Activated CD4-positive, alpha-beta T cell treated with anti-CD3 and anti-CD28 coated beads for 48 hours (primary cell): Measurements from ENCODE around the gene TMEM87A.
A peak's percentile ranks its signal among the peaks of the same experiment; 100 is the strongest.
"Not testable (repeated sequence)": the region's sequence is repeated elsewhere in the genome, so short reads cannot be mapped to it uniquely, and the experiment has no call there.

Experiments
- DNase-seq: peaks from one replicate; pipeline ENCODE4 v3.0.0-alpha.2; 2020

The TMEM87A gene

GRCh38 chr15:42267286-42267685 is 5.9 kb downstream of the TMEM87A start:
- DNase-seq = no peak

GRCh38 chr15:42264795-42265194 is 8.4 kb downstream of the TMEM87A start:
- DNase-seq = no peak

- DNase-seq = no peak
These were observed 19.9 kb downstream of the TMEM87A start for GRCh38 chr15:42253300-42253699.

- no peak for DNase-seq
These were observed 32.4 kb downstream of the TMEM87A start for GRCh38 chr15:42240823-42241222.

- DNase-seq = no peak
These were observed 33.6 kb downstream of the TMEM87A start for GRCh38 chr15:42239528-42240182.

GRCh38 chr15:42233107-42233506 is 40.1 kb downstream of the TMEM87A start:
- DNase-seq = no peak

GRCh38 chr15:42232606-42233005 is 40.6 kb downstream of the TMEM87A start:
- DNase-seq = no peak

- no peak for DNase-seq
These were observed 42.1 kb downstream of the TMEM87A start for GRCh38 chr15:42231088-42231487.

GRCh38 chr15:42228981-42229380 is 44.3 kb downstream of the TMEM87A start:
- not testable (repeated sequence) for DNase-seq

- DNase-seq = no peak
These were observed 45.2 kb downstream of the TMEM87A start for GRCh38 chr15:42228036-42228435.

- DNase-seq = no peak
These were observed 46.6 kb downstream of the TMEM87A start for GRCh38 chr15:42226648-42227047.

GRCh38 chr15:42220216-42220615 is 53.0 kb downstream of the TMEM87A start:
- DNase-seq = no peak

- no peak for DNase-seq
These were observed 54.2 kb downstream of the TMEM87A start for GRCh38 chr15:42218953-42219592.

- DNase-seq = no peak
These were observed 55.7 kb downstream of the TMEM87A start for GRCh38 chr15:42217568-42217967.

GRCh38 chr15:42215913-42216829 is 57.1 kb downstream of the TMEM87A start:
- DNase-seq = no peak

GRCh38 chr15:42214600-42214999 is 58.6 kb downstream of the TMEM87A start:
- no peak for DNase-seq

GRCh38 chr15:42213511-42213910 is 59.7 kb downstream of the TMEM87A start:
- DNase-seq = no peak

- no peak for DNase-seq
These were observed 62.5 kb downstream of the TMEM87A start for GRCh38 chr15:42210696-42211095.

- peak; percentile 89 for DNase-seq
These were observed 65.3 kb downstream of the TMEM87A start, which contains the start of gene VPS39 for GRCh38 chr15:42207674-42208579. TSS of gene VPS39 (minus strand) at chr15:42208304. CDS start at chr15:42208153, 151 bp downstream.

- DNase-seq = no peak
These were observed 66.8 kb downstream of the TMEM87A start for GRCh38 chr15:42206406-42206805.

GRCh38 chr15:42203891-42204290 is 69.3 kb downstream of the TMEM87A start:
- no peak for DNase-seq

GRCh38 chr15:42202653-42203052 is 70.6 kb downstream of the TMEM87A start:
- no peak for DNase-seq
